IPS-18a (cell line): Measurements from ENCODE around the gene HK1.

ENCODE experiments used
- H3K27ac ChIP-seq: one replicate; pipeline ENCODE4 v1.5.1; 2013; ENCODE audit warnings: low read length
- H3K27me3 ChIP-seq: one replicate; pipeline ENCODE4 v1.6.1; 2013; ENCODE audit warnings: mild to moderate bottlenecking, low read length; ENCODE audit not compliant: control insufficient read depth, insufficient read depth
- H3K36me3 ChIP-seq: one replicate; pipeline ENCODE4 v1.6.1; 2013; ENCODE audit warnings: low read depth, low read length; ENCODE audit not compliant: control insufficient read depth
- H3K4me1 ChIP-seq: one replicate; pipeline ENCODE4 v1.6.1; 2013; ENCODE audit warnings: low read depth, low read length; ENCODE audit not compliant: control insufficient read depth
- H3K4me3 ChIP-seq: one replicate; pipeline ENCODE4 v1.5.1; 2013; ENCODE audit warnings: low read length
- H3K9ac ChIP-seq: one replicate; pipeline ENCODE4 v1.6.1; 2013; ENCODE audit warnings: mild to moderate bottlenecking, low read length, moderate library complexity
- H3K9me3 ChIP-seq: one replicate; pipeline ENCODE4 v1.6.1; 2013; ENCODE audit warnings: low read depth, low read length; ENCODE audit not compliant: control insufficient read depth

HK1 gene

DNA sequence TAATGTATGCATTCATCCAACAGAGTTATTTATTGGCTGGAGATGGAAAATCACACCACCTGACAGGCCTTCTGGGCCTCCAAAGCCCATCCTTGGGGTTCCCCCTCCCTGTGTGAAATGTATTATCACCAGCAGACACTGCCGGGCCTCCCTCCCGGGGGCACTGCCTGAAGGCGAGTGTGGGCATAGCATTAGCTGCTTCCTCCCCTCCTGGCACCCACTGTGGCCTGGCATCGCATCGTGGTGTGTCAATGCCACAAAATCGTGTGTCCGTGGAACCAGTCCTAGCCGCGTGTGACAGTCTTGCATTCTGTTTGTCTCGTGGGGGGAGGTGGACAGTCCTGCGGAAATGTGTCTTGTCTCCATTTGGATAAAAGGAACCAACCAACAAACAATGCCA lies 123.1 kb downstream of the HK1 start:
- Histone ChIP-seq H3K9ac (no peak overlapping the region), H3K4me1 (peaks cover 6% of the 10 kb centered on the region), H3K27ac (no peak overlapping the region), H3K4me3 (no peak overlapping the region), H3K9me3 (no peaks in the 10 kb centered on the region), H3K27me3 (no peaks in the 10 kb centered on the region), H3K36me3 (peaks cover 28% of the 10 kb centered on the region)

DNA sequence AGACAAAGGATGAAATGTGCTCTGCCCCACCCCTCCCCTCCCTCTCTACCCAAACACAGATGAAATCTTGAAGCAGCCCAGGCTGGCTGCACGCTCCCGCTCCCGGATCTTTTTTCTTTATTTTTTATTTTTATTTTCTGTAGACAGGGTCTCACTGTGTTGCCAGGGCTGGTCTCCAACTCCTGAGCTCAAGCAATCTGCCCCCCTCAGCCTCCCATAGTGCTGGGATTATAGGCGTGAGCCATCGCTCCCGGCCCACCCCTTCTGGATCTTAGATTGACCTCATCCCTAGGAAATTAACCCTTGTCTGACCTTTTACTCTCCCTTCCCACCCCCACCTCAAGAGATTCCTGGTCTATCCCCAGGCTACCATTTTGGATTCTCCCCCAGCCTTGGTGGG lies 124.1 kb downstream of the HK1 start:
- H3K9me3 ChIP-seq = no peaks in the 10 kb centered on the region
- H3K4me1 ChIP-seq = peaks cover 9% of the 10 kb centered on the region
- H3K36me3 ChIP-seq = peaks cover 24% of the 10 kb centered on the region
- no peak overlapping the region for H3K9ac ChIP-seq
- no peak overlapping the region for H3K27ac ChIP-seq
- no peaks in the 10 kb centered on the region for H3K27me3 ChIP-seq
- no peak overlapping the region for H3K4me3 ChIP-seq

DNA sequence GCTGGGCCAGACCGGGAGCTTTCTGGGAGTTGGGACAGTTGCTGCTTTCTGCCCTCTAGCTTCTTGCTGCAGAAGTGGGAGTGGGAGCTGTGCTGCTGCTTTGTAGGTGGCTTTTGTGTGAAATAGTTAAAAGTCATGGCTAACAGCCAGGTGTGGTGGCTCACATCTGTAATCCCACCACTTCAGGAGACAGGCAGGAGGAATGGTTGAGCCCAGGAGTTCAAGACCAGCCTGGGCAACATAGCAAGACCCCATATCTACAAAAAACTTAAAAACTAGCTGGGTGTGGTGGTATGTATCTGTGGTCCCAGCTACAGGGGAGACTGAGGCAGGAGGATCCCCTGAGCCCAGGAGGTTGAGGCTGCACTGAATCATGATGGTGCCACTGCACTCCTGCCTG lies 124.8 kb downstream of the HK1 start:
- H3K9ac ChIP-seq = no peak overlapping the region
- H3K4me1 ChIP-seq = peaks cover 9% of the 10 kb centered on the region
- peaks cover 22% of the 10 kb centered on the region for H3K36me3 ChIP-seq
- H3K4me3 ChIP-seq = no peak overlapping the region
- no peak overlapping the region for H3K27ac ChIP-seq
- H3K27me3 ChIP-seq = no peaks in the 10 kb centered on the region
- H3K9me3 ChIP-seq = no peaks in the 10 kb centered on the region

DNA sequence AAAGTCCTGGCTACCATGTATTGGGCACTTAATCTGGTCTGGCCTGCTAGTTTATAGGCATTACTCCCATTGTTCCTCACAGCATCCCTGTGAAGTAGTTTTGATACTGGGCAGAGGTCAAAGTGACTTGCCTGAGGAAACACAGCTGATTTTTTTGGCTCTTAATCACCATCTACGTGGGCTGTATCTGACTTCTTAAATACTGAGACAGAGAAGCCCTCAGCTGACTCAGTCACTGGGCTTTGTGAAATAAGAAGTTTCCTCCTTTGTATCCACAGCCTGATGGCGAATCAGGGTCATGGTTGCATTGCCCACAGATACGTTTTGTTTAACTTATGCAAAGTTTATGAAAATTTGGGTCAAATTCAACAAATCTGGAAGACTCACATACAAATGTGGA lies 125.2 kb downstream of the HK1 start:
- peaks cover 9% of the 10 kb centered on the region for H3K4me1 ChIP-seq
- no peak overlapping the region for H3K27ac ChIP-seq
- H3K9ac ChIP-seq = no peak overlapping the region
- H3K4me3 ChIP-seq = no peak overlapping the region
- H3K36me3 ChIP-seq = peaks cover 19% of the 10 kb centered on the region
- H3K27me3 ChIP-seq = no peaks in the 10 kb centered on the region
- H3K9me3 ChIP-seq = no peaks in the 10 kb centered on the region

DNA sequence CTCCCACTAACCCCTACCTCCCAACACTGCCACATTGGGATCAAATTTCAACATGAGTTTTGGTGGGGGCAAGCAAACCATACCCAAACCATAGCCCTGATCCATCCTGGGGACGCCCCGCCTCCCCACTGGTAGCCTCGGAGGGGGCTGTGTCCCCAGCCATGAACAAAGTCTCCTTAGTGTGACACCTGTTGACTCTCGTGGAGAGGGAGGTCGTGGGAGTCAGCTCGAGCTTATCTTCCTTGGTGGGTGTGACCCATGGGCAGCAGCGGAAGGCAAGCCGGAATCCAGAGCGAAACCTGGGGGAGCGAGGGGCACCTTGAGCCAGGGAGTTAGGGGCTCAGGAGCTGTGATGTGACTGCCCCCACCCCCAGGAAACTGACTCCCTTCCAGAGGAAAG lies 126.5 kb downstream of the HK1 start:
- Histone ChIP-seq H3K9me3 (no peaks in the 10 kb centered on the region), H3K36me3 (peaks cover 15% of the 10 kb centered on the region), H3K27me3 (peaks cover 5% of the 10 kb centered on the region), H3K27ac (no peak overlapping the region), H3K4me1 (peaks cover 9% of the 10 kb centered on the region), H3K9ac (no peak overlapping the region), H3K4me3 (no peak overlapping the region)

DNA sequence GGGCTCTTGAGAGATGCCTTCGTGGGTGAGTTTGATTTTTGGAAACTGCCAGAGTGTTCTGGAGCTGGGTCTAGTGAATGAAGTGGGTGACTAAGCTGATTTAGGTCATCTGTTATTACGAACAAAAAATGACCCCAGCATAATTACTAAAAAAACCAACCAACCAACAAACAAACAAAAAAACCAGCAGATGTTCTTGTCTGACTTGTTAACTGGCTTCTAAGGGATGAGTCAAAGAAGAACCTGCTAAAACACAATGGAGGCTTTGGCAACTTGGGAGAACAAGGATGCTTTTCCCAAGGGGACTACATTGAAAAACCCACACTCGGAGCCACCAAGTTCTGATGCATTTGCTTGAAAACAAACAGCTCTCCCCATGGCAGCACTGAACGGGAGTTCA lies 126.9 kb downstream of the HK1 start:
- no peak overlapping the region for H3K27ac ChIP-seq

DNA sequence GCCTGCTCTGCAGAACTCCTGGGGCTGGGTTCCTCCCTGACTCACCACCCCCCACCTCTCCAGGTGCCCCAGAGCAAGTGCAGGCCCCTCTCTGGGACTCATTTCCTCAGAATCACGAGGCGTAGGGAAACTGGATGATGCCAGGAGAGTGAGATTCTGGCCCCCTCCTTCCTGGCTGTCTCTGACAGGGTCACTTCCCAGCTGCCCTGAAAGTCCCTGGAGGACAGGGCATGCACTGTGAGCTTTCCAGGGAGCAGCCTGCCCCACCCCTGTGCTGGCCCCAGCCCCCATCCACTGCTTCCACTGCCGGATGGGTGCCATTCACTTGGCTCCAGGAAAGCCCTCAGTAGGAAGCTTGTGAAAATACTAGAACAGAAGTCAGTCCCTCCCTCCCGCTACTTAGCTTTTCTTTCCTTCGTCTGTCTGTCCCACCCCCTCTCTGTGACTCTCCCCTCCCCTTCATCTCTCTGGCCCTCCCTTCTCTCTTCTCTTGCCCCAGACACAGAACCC lies 128.1 kb downstream of the HK1 start:
- Histone ChIP-seq H3K4me3 (no peak overlapping the region), H3K9ac (no peak overlapping the region), H3K27ac (no peak overlapping the region), H3K27me3 (peaks cover 5% of the 10 kb centered on the region), H3K9me3 (no peaks in the 10 kb centered on the region), H3K36me3 (peaks cover 4% of the 10 kb centered on the region), H3K4me1 (peaks cover 9% of the 10 kb centered on the region)

More for the DNA sequence above, 126.9 kb downstream of the HK1 start:
- peaks cover 9% of the 10 kb centered on the region for H3K4me1 ChIP-seq
- peaks cover 5% of the 10 kb centered on the region for H3K27me3 ChIP-seq
- no peak overlapping the region for H3K4me3 ChIP-seq
- H3K9me3 ChIP-seq = no peaks in the 10 kb centered on the region
- peaks cover 14% of the 10 kb centered on the region for H3K36me3 ChIP-seq
- H3K9ac ChIP-seq = no peak overlapping the region

DNA sequence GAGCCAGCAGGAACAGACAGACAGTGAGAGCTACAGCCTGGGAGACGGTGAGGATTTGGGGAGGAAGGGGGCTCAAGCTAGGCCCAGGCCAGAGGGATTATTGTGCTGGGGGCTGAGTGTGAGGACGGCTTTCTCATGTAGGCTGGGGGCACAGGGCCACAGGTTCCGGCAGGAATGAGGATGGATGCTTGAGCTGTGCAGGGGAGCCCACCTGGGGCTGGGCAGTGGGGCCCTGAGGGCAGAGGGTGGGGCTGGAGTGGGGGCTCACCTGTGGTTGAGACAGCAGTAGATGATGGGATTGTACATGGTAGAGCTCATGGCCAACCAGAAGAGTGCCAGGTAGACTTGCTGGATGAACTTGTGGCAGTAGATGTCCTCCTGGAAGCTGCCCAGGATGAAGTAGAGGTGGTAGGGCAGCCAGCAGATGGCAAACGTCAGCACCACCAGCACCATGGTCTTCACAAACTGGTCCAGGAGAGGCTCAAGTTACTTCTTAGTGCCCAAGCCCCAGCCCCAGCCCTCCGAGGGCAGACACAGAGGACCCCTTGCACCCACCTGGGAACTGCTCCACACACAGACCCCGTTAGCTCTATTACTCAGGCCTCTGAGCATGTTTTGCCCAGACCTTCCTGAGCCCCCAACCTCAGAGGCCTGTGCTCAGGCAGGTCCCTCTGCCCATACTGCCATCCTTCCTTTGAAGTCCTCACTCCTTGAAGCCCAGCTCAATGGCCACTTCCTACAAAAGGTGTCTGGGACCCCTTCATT lies 128.7 kb downstream of the HK1 start:
- H3K4me1 ChIP-seq = peaks cover 9% of the 10 kb centered on the region
- H3K27ac ChIP-seq = no peak overlapping the region
- H3K27me3 ChIP-seq = peaks cover 5% of the 10 kb centered on the region
- no peak overlapping the region for H3K4me3 ChIP-seq
- H3K9me3 ChIP-seq = no peaks in the 10 kb centered on the region
- H3K9ac ChIP-seq = no peak overlapping the region
- no peaks in the 10 kb centered on the region for H3K36me3 ChIP-seq

DNA sequence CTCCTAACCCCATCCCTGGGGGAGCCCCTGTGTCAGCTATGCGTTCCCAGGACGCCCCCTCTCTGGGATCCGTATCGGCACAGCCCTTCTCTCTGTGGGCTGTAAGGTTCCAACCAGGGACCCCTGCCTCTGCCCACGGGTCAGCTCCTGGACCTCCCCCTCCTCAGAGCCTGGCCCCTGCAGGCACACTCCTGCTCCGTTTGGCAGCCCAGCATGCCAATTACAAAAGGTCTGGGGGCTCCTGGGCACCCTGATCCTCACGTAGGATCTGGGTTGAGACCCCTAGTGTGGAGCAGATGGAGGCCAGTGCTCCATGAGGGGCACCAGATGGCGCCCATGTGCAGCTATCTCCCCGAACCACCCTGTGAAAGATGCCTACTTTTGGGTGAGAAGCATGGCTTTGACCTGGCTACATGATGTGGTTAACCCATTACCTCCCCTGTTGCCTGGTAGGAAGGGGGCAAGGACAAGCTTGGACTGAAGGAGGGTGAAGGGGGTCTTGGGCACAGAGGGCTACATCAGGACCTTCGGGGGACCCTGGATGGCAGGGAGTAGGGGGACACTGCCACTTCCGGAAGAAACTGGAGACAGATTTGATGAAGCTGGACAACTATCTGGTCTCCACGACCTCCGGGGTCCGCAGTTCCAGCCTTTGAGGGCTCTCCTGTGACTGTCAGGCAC lies 129.5 kb downstream of the HK1 start:
- no peaks in the 10 kb centered on the region for H3K9me3 ChIP-seq
- peaks cover 9% of the 10 kb centered on the region for H3K4me1 ChIP-seq
- H3K4me3 ChIP-seq = no peak overlapping the region
- H3K27me3 ChIP-seq = peaks cover 5% of the 10 kb centered on the region
- no peaks in the 10 kb centered on the region for H3K36me3 ChIP-seq
- H3K9ac ChIP-seq = no peak overlapping the region
- H3K27ac ChIP-seq = no peak overlapping the region

DNA sequence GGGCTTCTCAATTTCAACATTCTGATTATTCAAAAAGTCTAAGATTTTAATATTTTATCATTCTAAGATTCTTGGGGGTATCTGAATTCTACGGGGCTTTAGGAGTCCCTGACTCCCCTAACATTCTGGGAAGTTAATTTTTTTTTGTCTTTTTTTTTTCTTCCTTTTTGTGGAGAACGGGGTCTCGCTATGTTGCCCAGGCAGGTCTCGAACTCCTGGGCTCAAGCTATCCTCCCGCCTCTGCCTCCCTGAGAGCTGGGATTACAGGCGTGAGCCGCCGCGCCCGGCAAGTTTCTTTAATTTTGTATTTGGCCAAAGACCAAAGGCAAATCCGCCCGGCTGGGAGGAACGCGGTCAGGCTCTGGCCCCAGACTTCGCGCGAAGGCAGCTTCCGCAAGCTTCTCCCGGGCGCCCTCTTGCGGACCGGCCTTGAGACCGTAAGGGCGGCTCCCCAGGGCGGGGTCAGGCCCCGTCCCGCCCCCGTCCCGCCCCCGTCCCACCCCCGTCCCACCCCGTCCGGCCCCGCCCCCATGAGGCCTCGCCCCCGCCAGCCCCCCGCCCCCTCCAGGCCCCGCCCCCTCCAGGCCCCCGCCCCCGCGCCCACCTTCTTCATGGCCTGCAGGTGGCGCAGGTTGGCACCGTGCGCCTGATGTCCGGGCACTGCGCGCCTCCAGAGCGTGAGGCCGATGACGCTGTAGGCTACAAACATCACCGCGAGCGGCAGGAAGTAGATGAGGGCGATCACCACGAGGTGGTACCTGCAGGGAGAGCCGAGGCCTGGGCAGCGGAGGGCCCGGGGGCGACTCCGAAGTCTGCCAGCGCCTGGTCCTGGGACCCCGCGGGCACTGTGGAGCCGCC lies 130.3 kb downstream of the HK1 start:
- Histone ChIP-seq H3K27ac (no peak overlapping the region), H3K4me1 (peaks cover 9% of the 10 kb centered on the region), H3K9ac (peak overlapping the region; percentile 25), H3K36me3 (no peaks in the 10 kb centered on the region), H3K27me3 (peaks cover 5% of the 10 kb centered on the region), H3K9me3 (no peaks in the 10 kb centered on the region), H3K4me3 (peak overlapping the region; percentile 26)

DNA sequence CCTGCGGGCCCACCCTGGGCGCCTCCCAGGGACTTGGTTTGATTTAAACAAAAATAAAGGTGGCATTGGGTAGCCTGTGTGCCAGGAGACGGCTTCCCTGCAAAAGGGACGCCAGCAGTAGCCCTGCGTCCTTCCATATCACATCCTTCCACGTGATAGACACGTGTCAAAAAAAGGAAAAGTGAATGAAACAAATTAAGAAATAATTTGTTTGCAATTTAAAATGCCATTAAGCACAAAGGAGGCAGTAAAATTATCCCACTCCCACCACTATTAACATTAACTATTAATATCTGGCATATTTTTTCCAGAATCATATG lies 130.8 kb downstream of the HK1 start:
- Histone ChIP-seq H3K27me3 (peaks cover 5% of the 10 kb centered on the region), H3K4me1 (peaks cover 9% of the 10 kb centered on the region), H3K9me3 (no peaks in the 10 kb centered on the region), H3K27ac (no peak overlapping the region), H3K9ac (peak overlapping the region; percentile 25), H3K36me3 (no peaks in the 10 kb centered on the region), H3K4me3 (peak overlapping the region; percentile 26)
